Stimulated activated CD8-positive, alpha-beta memory T cell treated with anti-CD3 and anti-CD28 coated beads, Interleukin-2, amount 100 ng/mL, for 1 hour (primary cell): ENCODE data around the gene PPDPF.
"Not testable (repeated sequence)": the region's sequence is repeated elsewhere in the genome, so short reads cannot be mapped to it uniquely, and the experiment has no call there.

ENCODE experiments used
- DNase-seq, 2 donors: peaks; one replicate each; pipeline ENCODE4 v3.0.0-alpha.2; 2020; ENCODE audit warnings: low read depth in 2 of 2

The PPDPF gene

DNA sequence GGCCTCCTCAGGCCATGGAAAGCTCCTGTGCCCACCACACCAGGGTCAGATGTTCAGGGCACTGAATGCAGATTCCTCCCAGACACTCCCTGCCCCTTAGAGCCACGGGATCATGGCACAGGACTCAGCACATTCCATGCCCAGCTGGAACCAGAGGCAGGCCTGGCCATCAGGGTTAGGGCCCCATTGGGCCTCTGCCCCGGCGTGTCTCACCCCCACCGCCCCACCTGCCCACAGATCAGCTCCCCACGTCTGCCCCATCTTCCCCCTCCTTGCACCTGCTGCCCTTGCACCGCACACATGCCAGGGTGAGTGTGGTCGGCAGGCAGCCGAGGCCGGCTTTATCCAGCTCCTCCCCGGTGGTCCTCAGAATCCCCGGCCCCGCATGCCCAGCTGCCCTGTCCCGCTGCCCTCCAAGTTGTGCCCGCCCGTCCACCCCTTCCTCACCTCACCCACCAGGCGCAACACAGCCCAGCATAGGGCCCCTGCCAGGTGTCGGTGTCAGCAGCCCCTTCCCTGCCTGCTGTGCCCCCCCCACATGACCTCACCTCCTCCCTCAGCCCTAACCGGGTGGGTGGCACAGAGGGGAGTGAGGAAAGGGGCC is 29.2 kb downstream of the PPDPF start:
- no peak for DNase-seq

DNA sequence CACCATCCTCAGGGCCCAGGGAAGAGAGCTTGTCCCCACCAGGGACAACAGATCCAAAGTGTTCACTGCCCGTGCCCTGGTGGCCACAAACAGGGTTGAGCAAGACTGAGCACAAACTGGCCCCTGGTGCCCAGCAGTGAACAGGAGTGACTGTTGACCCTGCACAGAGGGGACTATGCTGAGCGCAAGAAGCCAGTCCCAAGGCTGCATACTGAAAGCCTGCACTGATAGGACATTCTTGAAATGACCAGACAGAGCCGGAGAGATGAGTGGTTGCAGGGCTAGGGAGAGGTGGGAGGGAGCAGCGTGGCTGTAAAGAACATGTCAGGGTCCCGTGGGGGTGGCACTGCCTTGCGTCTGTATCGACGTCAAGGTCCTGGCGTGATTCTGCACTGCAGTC is 30.5 kb downstream of the PPDPF start:
- no peak for DNase-seq

DNA sequence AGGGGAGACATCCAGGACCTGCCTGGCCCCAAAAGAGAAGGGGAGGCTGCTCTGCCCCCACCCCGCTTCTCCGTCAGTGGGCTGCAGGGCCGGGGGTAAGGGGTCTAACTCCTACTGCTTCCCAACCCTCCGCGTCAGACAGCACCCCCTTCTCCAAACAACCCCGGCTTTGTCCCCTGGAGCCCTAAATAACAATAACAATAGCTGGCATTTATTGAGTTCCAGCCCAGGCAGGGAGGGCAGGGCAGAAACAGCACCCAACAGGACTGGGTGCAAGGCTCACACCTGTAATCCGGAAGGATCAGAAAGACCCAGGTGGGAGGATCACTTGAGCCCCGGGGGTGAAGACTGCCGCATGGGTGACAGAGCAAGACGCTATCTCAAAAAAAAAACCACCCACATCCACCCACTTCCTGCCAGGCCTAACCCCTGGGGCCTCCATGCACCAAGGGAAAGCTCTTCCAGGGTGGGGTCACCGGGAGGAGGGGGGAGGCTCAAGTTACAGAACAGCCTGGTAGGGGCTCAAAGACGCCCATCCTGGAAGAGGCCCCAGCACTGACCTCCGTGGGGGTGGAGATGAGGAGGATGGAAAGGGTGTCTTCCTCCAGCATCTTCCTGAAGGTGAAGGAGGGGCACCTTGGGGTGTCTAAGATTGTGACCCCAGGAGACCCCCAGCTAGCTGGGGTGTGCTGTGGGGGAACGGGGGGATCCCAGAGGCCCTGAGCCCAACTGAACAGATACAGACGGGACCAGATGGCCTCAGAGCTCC is 32.1 kb downstream of the PPDPF start:
- peak in 1 of 2 donors; percentile 39 for DNase-seq

DNA sequence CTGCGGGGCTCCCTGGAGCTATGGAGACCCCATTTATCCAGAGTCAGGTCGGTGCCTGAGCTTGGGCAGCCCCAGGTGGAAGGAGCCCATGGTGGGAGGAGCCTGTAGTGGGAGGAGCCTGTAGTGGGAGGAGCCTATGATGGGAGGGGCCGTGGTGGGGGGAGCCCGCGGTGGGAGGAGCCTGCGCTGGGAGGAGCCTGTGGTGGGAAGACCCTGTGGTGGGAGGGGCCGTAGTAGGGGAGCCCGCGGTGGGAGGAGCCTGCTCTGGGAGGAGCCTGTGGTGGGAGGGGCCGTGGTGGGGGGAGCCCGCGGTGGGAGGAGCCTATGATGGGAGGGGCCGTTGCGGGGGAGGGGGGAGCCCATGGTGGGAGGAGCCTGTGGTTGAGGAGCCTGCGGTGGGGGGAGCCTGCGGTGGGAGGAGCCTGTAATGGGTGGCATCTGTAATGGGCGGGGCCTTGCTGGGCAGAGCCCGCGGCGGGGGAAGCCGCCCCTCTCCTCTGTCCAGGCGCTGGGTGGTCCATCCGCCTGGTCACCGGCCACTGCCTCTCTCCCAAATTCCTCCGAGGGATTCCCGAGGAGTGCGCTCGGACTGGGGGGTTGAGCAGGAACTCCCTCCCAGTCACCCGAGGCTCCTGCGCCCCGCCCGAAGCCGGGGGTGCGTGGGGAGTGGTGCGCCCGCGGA is 32.8 kb downstream of the PPDPF start:
- DNase-seq: peak; percentile 71 to 84

DNA sequence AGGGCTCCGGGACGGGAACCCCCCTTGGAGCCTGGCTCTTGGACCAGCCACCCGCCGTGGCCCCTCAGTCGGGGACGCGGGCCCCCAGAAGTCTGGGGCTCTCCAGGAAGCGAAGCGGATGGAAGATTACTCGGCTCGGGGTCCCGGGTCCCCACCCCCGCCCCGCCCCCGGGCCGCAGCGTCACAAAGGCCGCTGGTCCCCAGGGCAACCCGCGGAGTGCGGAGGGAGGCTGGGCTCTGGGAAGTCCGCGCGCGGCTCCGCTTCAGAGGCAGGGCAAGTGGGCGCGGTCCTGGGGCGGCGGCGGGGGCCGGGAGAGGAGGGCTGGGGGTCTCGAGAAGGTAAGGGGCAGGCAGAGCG is 33.3 kb downstream of the PPDPF start, which contains the start of gene FNDC11:
FNDC11 (plus strand) TSS at position 227 of the 358 bp plus-strand sequence. CDS start 1,505 bp downstream, outside the sequence.
- peak in 1 of 2 donors; percentile 36 for DNase-seq

DNA sequence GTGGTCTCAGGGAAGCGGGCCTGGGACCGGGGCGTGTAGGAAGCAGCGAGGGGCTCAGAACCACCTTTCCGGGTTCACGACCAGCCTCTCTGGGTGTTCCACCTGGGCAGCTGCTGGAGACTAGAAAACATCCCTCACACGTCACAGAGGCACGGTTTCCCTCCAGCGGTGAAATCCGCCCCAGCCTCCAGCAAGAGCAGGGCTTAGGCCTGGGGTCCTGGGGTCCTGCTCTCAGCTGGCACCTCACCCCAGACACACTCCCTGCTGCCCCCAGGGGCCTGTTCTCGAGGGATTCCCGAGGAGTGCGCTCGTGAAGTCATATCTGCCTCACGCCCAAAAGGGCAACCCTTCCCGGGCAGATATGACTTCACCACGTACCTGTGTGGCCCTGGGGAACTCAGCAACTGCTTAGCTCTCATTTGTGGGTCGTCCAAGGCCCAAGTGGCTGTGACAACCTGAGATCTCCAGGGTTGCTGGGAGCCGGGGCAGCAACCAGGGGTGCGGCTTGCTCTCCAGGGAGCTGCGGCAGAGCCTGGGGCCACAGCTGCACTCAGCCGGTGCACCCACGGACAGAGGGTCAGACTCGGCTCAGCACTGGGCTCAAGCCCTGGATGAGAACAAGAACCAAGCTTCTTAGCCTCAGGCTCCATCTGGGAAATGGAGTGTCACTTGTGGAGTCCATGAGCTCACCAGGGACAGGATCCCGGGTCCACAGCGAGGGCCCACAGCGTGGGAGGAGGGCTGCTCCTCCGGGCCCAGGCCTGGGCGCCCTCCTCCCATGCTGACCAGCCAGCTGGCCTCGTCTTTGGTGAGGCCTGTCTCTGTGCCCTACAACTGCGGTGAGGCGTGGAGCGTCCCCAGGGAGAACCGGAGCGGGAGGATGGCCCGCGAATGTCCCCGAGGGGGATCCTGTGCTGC is 34.1 kb downstream of the PPDPF start:
- DNase-seq: no peak

DNA sequence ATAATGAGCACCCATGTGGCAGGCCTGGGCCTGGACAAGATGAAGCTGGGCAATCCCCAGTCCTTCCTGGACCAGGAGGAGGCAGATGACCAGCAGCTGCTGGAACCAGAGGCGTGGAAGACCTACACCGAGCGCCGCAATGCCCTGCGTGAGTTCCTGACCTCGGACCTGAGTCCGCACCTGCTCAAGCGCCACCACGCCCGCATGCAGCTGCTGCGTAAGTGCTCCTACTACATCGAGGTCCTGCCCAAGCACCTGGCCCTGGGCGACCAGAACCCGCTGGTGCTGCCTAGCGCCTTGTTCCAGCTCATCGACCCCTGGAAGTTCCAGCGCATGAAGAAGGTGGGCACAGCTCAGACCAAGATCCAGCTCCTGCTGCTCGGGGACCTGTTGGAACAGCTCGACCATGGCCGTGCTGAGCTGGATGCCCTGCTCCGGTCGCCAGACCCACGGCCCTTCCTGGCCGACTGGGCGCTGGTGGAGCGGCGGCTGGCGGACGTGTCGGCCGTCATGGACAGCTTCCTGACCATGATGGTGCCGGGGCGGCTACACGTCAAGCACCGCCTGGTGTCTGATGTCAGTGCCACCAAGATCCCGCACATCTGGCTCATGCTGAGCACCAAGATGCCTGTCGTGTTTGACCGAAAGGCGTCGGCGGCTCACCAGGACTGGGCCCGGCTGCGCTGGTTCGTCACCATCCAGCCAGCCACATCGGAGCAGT is 35.3 kb downstream of the PPDPF start:
- no peak for DNase-seq

DNA sequence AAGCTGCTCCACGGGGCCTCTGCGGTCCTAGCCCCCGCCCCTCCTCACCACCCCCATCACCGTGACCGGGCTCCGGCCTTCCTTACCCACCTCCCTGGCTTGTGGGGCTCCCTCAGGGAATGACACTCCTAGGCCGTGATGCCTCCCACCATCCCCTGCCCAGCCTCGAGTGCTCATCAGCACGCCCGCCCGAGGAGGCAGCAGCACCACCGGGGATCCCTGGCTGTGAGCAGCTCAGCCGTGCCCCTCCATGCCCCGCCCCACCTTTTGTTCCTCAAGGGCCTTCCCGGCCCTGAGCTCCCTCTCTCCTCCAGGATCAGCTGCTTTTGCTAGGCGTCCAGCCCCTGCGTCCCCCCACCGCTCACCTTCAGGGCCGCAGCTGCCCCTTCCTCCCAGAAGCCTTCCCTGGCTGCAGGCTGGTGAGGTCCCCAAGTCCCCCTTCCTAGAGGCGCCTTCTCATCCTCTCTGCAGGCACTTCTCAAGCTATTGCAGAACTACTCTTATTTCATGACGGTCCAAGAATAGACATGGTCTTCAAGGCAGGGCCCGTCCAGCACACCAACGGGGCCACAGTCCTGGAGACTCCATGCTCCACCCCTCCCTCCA is 36.4 kb downstream of the PPDPF start:
- no peak for DNase-seq

DNA sequence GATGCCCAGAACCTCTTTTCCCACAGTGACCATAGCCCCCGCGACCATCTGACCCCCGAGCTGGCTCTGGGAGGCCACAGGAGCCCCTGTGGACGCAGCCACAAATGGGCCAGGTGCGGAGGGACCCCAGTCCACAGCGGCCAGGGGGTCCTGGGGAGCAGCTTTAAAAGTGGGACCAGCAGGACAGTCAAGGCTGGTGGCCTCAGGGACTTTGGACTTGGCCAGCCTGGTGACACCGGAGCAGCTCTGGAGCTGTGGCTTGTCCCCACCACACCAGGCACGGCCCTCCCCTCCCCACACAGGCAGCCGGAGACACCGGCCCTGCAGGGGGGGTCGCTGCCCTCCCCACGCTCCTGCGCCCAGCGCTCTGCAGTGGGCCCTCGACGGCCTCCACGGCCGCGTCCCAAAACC is 36.9 kb downstream of the PPDPF start:
- DNase-seq: no peak

DNA sequence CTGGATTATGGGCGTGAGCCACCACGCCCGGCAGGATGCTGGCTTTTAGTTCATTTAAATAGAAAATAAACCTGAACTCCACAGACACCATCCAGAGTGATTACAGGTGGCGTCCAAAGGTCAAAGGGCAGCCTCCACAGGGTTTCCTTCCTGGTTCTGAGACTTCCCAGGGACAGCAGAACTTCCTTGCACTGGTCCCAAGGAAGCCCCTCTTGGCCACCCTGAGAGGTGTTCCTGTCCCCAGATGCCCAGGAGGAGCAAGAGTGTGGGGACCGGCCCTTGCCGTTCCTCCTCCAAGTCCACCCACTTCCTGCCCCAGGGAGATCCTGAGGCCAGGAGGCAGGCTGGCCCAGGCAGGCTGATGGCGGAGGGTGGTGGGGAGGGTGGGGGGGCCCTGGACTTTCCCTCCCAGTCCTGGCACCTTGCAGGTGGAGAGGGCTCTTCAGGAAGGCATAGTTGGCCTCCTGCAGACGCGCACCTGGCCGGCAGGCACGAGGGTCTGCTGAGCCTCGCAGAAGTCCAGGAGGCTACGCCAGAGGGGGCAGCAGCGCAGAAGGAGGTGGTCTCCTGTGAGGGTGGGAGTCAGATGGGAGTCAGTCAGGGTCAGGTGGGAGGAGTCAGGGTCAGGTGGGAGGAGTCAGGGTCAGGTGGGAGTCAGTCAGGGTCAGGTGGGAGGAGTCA is 38.4 kb downstream of the PPDPF start:
- DNase-seq: no peak

DNA sequence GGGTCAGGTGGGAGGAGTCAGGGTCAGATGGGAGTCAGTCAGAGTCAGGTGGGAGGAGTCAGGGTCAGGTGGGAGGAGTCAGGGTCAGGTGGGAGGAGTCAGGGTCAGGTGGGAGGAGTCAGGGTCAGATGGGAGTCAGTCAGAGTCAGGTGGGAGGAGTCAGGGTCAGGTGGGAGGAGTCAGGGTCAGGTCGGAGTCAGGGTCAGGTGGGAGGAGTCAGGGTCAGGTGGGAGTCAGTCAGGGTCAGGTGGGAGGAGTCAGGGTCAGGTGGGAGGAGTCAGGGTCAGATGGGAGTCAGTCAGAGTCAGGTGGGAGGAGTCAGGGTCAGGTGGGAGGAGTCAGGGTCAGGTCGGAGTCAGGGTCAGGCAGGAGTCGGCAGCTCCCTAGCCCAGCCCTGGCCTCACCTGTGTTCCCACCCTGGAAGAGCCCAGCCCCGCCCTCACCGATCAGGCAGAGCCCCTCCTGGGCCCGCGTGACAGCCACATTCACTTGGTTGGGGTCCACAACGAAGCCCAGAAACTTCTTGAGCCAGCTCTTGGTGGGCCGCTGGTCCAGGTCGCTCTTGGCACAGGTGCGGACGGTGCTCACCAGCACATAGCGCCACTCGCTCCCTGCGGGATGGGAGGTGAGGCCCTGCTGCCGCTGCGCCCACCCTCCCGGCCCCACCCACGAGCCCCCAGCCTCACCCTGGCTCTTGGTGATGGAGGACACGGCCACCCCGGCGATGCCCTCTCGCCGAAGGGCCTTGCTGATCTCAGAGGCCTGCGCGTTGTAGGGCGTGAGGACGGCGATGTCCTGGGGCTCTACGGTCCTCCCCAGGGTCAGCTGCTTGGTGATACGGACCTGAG is 39.1 kb downstream of the PPDPF start:
- DNase-seq: not testable (repeated sequence)

DNA sequence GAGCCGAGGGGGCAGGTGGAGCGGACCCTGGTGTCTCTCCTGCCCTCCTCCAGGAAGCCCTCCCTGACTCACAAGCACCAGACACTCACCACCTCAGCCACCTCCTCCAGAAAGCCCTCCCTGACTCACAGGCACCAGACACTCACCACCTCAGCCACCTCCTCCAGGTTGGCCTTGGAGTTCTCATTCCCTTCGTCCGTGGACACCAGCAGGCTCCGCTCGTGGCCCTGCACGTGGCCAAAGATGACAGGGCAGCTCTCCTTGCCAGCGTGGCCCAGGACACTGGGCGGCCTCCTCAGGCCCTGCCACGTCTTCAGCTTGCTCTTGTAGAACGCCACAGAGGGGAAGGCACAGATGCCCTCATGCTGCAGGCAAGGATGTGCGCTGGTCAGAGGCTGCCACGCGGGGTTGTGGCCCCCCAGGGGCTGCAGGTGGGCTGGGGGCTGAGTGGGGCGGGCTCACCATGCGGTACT is 39.8 kb downstream of the PPDPF start:
- DNase-seq: no peak

DNA sequence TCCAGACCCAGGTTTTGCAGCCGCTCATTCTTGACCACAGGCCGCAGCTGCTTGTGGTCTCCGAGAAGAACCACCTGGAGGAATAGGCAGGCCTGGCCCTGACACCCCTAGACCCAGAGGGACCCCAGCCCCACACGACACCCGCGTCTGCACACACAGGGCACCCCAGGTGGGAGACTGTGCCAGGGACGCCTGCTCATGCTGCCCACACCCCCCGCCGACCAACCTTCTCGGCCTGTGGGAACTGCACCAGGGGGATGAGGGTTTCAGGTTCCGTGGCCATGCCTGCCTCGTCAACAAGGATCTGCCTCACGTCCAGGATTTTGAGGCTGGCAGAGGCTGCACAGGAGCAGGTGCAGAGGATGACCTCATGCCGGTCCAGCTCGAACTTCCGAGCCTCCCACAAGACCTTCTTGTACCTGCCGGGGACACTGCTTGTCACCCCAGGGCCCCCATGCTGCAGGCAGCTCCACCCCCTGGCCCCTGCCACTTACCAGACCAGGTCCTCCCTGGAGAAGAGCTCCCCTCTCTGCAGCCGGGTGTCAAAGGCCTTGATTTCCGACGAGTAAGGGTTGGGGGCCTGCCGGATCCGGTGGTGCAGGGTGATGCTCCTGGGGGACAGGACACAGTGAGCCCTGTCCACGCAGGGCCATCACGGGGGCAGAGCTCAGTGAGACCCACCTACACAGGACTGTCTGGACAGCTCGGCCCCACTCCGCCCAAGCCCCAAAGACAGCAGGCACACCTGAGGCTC is 40.5 kb downstream of the PPDPF start:
- DNase-seq: no peak

DNA sequence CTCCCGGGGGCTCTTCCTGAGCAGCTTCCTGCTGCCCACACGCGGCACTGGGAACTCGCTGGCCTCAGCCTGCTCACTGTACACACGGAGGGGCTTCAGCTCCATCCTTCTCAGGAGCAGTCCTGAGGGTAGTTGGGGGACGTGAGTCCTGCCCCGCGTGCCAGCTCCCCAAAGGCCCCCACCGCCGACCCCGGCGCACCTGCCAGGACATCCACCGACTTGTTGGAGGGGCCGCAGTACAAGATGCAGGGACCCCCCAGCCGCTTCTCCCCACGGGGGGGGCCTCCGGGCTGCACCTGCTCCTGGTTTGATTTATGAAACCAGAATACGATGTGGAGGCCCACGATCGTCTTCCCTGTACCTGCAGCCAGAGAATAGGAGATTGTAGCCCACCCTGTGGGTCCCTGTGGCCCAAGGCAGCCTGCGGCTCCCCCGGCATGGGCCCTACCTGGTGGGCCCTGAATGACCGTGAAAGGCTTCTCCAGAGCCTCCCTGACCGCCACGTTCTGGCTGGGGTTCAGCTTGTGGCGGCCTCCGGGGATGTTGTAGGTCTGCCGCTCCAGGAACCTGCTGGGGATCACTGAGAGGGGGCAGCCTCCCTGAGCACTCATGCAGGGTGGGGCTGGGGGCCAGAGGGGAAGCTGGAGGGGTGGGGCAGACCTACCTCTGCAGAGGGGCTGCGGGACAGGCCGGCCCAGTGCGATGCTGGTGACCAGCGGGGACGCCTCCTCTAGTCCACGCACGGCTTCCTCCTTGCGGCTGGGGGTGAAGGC is 41.2 kb downstream of the PPDPF start:
- no peak for DNase-seq

DNA sequence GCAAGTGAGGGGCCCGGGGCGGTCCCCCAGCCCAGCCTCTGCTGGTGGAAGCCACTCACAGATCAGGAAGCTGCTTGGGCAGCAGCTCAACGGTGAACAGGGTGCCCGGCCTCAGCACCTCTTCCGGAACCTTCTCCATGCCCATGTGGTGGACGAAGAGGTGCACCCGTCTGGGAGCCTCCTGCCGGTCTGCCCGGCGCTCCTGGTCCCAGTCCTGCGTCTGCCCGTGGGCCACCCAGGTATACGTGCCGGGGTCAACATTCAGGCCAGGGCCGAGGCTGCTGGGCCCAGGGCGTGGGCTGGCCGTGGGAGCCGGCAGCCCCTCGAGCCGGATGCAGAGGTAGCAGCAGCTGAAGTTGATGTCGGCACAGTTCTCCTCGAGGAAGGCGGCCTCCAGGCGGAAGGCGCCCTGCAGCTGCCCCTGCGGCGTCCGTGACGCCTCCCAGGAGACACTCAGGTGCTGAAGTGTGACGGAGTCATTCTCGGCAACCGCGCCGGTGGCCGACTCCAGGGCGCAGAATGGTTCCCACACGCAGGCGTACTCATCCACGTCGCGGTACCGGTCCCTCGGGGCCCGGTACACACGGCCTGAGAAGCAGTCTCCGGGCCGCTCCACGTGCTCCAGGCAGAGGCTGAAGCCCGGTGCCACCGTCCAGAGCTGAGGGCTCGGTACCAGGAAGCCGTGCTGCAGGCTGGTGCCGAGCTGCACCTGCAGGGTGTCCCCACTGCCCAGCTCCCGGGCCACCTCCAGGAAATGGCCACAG is 42.1 kb downstream of the PPDPF start:
- no peak for DNase-seq

DNA sequence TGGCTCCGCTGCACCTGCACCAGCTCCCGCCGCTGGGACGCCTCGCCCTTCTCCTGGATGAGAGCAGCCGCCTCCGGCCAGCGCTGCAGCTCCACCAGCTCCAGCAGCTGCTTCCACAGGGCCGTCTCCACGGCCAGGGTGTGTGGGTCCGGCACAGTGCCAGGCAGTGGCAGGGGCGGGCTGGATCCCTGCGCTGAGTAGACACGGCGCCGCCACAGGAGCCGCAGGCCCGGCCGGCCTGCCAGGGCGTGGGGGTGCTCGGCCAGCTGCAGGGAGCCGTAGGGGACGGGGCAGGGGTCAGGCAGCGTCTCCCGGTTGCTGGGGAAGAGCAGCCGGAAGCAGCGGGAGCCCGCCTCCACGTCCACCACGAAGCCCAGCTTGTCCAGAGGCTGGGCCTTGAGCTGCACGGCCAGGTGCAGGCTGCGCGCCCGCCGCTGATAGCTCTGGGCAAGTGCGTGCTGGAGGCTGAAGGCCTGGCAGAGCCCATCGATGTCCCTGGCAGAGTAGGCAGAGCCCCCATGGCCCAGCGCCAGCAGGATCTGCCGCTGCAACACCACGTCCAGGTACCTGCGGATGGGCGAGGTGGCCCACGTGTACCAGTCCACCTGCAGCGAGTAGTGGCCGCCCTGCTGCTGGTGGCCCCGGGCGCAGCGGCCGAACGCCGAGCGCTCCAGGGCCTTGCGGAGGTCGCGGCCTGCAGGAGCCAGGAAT is 42.8 kb downstream of the PPDPF start:
- no peak for DNase-seq
